HG02970 (cell line): ENCODE results near the gene PPP2R2C.

Experiments used
- ATAC-seq: cut with Tn5 transposase; IDR thresholded peaks from one replicate; pipeline ENCODE4 v1.9.1; 2021; ENCODE audit warnings: mild to moderate bottlenecking, moderate library complexity, moderate number of reproducible peaks; ENCODE audit not compliant: unreplicated experiment, low FRiP score

PPP2R2C gene

GRCh38 chr4:6277935-6278800 is 194.2 kb downstream of the PPP2R2C start:
- no peak for ATAC-seq

GRCh38 chr4:6277139-6277802 is 195.1 kb downstream of the PPP2R2C start:
- no peak for ATAC-seq

GRCh38 chr4:6275898-6276806 is 196.3 kb downstream of the PPP2R2C start:
- no peak for ATAC-seq

GRCh38 chr4:6275351-6275750 is 197.1 kb downstream of the PPP2R2C start:
- no peak for ATAC-seq

GRCh38 chr4:6273661-6273990 is 198.8 kb downstream of the PPP2R2C start:
- no peak for ATAC-seq

GRCh38 chr4:6272863-6273660 is 199.4 kb downstream of the PPP2R2C start:
- ATAC-seq = no peak

- ATAC-seq = no peak
Observed at GRCh38 chr4:6271701-6272465, 200.5 kb downstream of the PPP2R2C start.

DNA sequence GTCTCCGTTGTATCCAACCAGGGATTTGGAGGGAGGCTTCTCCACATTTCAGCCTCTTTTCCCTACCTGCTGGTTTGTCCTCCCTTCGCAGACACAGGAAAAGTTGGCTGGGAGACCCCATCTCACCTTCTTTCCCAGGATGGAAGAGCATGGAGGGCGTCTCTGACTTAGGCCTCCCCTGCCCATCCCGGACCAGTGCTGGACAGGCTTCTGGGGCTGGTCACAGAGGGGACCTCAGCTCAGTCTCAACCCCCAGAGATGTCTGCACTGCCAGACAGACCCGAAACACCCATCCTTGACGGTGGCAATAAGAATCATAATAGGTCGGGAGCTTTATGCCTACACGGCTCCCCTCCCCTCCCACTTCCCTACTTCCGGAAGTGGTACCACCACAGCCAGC is 201.2 kb downstream of the PPP2R2C start:
- ATAC-seq = no peak

DNA sequence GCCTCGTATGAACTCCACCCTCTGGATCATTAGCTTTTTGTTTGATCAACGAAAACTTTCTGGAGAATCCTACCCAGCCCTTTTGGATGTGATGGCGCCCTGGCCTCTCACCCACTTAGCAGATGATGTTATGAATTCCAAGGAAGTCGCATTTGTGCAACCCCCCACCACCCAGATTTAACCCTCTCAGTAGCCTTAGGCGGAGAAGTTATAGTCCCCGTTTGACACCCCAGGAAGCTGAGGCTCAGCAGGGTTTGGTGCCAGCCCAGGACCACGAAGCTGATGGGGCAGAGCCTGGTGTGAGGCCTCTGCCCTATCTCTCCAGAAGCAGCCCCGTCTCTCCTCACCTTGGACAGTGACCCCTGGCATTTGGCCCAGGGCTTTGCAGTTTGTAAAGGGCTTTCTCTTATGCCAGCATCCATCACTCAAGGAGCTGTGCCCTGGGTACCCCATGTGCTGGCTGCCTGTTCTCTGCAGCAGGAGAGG is 201.7 kb downstream of the PPP2R2C start:
- ATAC-seq = no peak
